NB4 (cell line): Measurements from ENCODE around the gene BACE2.

ENCODE experiments used
- DNase-seq: peaks from one replicate; pipeline ENCODE4 v3.0.0; 2010; ENCODE audit warnings: low read depth
- H3K4me3 ChIP-seq: one replicate; pipeline ENCODE4 v1.5.1; 2011; ENCODE audit warnings: mild to moderate bottlenecking, low read depth, low read length, moderate library complexity
- MYC ChIP-seq: IDR thresholded peaks from 2 replicates; pipeline ENCODE4 v1.6.1; 2011; ENCODE audit warnings: low read depth, low read length
- POLR2A ChIP-seq: IDR thresholded peaks from 2 replicates; pipeline ENCODE4 v1.6.1; 2011; ENCODE audit warnings: mild to moderate bottlenecking; ENCODE audit not compliant: insufficient read length; ENCODE audit errors: extremely low read depth
- TF ChIP-seq, protein P1 (sequence below): IDR thresholded peaks from 2 replicates; pipeline ENCODE4 v1.6.1; 2011; ENCODE audit warnings: low read depth, low read length
- TF ChIP-seq, protein P2 (sequence below): IDR thresholded peaks from one replicate; pipeline ENCODE4 v1.5.1; 2012; ENCODE audit warnings: low read depth, low read length

The BACE2 gene

DNA sequence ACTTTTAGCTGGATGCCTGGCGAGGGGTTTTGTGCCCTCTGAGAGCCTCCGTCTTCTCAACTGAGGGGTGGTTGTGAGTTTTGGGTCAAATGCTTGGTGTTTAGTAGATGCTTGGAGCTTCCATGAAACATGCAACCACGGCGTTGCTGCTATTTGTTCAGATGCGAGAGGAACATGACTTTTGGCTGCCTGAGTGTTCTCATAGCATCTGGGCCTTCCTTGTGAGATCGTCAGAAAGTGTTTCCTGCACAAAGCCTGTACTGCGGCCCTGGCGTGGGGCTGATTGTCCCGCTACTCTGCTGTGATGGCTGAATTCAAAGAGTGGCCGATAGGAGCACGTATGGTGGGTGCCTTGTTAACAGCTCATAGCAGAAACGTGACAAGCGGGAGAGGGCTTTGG is 78.8 kb downstream of the BACE2 start:
- TF ChIP-seq MYC (no peak), POLR2A (no peak)
- TF ChIP-seq, protein P1, sequence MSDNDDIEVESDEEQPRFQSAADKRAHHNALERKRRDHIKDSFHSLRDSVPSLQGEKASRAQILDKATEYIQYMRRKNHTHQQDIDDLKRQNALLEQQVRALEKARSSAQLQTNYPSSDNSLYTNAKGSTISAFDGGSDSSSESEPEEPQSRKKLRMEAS = no peak
- TF ChIP-seq, protein P2, sequence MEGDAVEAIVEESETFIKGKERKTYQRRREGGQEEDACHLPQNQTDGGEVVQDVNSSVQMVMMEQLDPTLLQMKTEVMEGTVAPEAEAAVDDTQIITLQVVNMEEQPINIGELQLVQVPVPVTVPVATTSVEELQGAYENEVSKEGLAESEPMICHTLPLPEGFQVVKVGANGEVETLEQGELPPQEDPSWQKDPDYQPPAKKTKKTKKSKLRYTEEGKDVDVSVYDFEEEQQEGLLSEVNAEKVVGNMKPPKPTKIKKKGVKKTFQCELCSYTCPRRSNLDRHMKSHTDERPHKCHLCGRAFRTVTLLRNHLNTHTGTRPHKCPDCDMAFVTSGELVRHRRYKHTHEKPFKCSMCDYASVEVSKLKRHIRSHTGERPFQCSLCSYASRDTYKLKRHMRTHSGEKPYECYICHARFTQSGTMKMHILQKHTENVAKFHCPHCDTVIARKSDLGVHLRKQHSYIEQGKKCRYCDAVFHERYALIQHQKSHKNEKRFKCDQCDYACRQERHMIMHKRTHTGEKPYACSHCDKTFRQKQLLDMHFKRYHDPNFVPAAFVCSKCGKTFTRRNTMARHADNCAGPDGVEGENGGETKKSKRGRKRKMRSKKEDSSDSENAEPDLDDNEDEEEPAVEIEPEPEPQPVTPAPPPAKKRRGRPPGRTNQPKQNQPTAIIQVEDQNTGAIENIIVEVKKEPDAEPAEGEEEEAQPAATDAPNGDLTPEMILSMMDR = no peak
- H3K4me3 ChIP-seq = no peak overlapping the region
- no peak for DNase-seq

DNA sequence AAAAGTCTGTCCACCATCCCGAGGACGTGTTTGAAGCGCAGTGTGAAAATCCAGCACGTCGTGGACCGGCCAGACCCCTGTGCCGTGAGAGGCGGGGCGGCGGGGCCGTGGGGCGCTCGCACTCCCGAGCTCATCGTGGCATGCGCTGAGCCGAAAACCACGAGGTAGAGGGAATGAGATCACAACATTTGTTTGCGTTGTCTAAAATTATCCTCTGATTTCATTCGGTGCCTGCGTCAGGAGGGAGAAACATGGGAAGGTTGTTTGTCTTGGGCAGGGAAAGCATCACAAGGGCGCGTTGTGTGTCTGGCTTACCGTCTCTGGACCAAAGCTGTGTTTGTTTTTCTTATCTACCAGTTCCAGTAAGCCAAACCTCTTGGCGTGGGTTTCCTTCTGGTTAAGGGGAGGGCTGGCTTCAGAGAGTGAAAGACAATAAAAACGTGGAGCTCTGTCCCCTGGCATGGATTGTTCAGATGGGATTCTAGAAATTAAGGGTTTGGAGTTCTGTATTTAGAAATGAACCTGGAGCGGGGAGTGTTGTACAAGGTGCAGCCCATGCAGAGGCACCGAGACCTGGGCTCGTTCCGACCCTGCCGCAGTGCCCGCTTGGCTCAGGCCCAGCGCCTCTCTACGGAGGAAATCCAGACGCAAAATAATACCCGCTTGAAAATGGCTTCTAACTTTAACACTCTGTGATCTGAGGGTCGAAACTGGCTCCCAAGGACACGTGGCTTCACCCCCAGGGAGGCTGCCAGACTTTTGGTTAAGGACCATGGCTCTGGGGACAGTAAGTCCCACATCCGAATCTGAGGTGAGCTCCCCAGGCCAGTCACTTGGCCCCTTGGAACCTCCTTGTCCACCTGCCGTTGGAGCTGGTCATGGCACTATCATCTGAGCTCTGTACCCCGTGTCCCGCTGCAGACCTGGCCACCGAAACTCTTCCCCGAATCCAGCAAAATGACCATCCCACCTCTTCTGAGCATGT is 79.9 kb downstream of the BACE2 start:
- TF ChIP-seq POLR2A (no peak), MYC (no peak)
- TF ChIP-seq, protein P1 = no peak
- TF ChIP-seq, protein P2 = no peak
- no peak overlapping the region for H3K4me3 ChIP-seq
- no peak for DNase-seq

DNA sequence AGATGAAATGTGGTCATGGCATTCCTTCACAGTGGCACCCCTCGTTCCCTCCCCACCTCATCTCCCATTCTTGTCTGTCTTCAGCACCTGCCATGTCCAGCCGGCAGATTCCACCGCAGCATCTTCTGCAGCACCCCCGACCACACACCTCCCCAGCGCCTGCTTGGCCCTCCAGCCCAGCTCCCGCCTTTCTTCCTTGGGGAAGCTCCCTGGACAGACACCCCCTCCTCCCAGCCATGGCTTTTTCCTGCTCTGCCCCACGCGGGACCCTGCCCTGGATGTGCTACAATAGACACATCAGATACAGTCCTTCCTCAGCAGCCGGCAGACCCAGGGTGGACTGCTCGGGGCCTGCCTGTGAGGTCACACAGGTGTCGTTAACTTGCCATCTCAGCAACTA is 81.5 kb downstream of the BACE2 start:
- TF ChIP-seq POLR2A (no peak), MYC (no peak)
- TF ChIP-seq, protein P2 = no peak
- TF ChIP-seq, protein P1 = no peak
- DNase-seq = no peak

DNA sequence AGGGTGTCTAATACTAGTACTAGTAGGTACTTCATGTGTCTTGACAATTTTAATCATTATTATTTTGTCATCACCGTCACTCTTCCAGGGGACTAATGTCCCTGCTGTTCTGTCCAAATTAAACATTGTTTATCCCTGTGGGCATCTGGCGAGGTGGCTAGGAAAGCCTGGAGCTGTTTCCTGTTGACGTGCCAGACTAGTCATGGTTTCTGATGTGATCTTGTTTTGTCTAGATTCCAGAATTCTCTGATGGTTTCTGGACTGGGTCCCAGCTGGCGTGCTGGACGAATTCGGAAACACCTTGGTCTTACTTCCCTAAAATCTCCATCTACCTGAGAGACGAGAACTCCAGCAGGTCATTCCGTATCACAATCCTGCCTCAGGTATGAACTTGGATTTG is 82.6 kb downstream of the BACE2 start:
- no peak for DNase-seq
- H3K4me3 ChIP-seq = no peak overlapping the region
- no peak for TF ChIP-seq POLR2A

More for the DNA sequence above, 81.5 kb downstream of the BACE2 start:
- no peak overlapping the region for H3K4me3 ChIP-seq

DNA sequence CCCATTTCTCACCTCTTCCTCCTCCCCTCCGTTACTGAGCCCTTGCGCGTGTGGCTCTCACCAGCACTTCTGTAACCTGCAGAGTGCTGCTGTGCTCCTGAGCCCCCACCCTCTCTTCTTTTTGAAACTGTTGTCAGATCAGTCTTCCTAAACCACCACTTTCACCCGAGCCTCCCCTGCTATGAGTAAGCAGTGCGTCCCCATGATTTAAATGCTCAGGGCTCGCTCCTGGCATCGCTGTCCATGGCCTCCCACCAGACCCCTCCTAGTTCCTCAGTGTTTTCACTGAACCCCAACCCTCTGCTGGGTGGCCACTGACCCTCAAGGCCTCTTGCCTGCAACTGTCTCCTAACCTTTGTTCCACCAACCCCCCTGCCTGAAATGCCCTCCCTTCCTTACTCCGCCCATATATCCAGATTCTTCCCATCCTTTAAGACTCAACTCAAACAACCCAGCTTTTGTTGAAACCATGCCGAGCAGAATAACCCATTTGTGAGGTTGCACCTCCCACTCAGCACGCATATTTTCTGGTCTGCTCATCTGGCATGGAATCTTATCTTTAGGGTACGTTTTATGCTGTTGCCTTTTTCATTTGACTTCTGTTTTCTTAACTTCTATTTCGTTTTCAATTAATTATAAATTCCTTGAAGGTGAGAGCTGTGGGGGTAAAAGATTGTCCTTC is 84.1 kb downstream of the BACE2 start:
- DNase-seq = no peak
- TF ChIP-seq MYC (no peak), POLR2A (no peak)
- TF ChIP-seq, protein P1 = no peak
- TF ChIP-seq, protein P2 = no peak
- no peak overlapping the region for H3K4me3 ChIP-seq

DNA sequence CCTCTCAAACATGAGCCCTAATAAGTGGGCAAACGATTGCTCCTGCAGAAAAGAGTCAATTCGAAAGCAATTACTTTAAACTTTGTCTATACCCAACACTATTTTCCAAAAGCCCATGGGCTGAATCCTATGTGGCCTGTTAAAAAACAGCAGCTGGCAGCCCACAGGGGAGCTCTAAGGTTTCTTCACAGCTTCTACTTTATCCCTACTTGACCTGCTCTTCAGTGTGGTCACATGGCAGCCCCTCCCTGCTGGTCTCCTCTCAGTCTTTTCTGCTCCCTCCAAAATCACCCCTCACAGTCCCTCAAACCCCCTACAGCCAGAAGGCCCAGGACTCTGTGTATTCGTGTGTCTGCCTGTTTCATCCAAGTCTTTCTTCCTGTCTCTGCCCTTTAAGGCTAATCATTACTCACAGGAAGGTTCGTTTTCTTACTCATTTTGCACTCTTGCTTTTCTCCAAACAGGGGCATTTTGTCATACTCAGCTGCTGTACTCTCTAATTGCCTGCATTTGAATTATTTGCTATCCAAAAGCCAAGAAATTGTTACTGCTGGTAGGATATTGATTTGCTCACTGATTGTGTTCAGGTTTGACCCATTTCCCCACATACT is 86.2 kb downstream of the BACE2 start:
- TF ChIP-seq MYC = no peak
- no peak for DNase-seq
- H3K4me3 ChIP-seq = no peak overlapping the region
